HEK293 (cell line): ENCODE results near the gene NFKBIL1.

Source experiments
- CTCF ChIP-seq: fragments of 450-650 bp; formaldehyde crosslinking; IDR thresholded peaks from 2 replicates; pipeline ENCODE4 v1.5.1; 2016; ENCODE audit warnings: missing biosample characterization, missing genetic modification characterization
- ELK4 ChIP-seq: IDR thresholded peaks from 2 replicates; pipeline ENCODE4 v1.6.1; 2011; ENCODE audit warnings: mild to moderate bottlenecking, low read depth, low read length, borderline replicate concordance
- KLF8 ChIP-seq: fragments of 450-650 bp; formaldehyde crosslinking; IDR thresholded peaks from 2 replicates; pipeline ENCODE4 v1.5.1; 2016; ENCODE audit warnings: missing biosample characterization, missing genetic modification characterization
- YY1 ChIP-seq: fragments of 450-650 bp; formaldehyde crosslinking; IDR thresholded peaks from 2 replicates; pipeline ENCODE4 v1.5.1; 2018; ENCODE audit warnings: missing biosample characterization, missing genetic modification characterization
- ZNF114 ChIP-seq: fragments of 450-650 bp; formaldehyde crosslinking; IDR thresholded peaks from 2 replicates; pipeline ENCODE4 v1.5.0; 2017; ENCODE audit warnings: missing biosample characterization, missing genetic modification characterization
- ZNF146 ChIP-seq: fragments of 450-650 bp; formaldehyde crosslinking; IDR thresholded peaks from 2 replicates; pipeline ENCODE4 v1.5.1; 2016; ENCODE audit warnings: missing biosample characterization, missing genetic modification characterization
- ZNF629 ChIP-seq: fragments of 450-650 bp; formaldehyde crosslinking; IDR thresholded peaks from 2 replicates; pipeline ENCODE4 v1.5.1; 2017; ENCODE audit warnings: missing biosample characterization, missing genetic modification characterization
- ZNF768 ChIP-seq: fragments of 450-650 bp; formaldehyde crosslinking; IDR thresholded peaks from 2 replicates; pipeline ENCODE4 v1.5.1; 2018; ENCODE audit warnings: missing biosample characterization, mild to moderate bottlenecking, missing genetic modification characterization
- TF ChIP-seq, protein P1 (sequence below): fragments of 450-650 bp; formaldehyde crosslinking; IDR thresholded peaks from 2 replicates; pipeline ENCODE4 v1.5.1; 2016; ENCODE audit warnings: missing biosample characterization, missing genetic modification characterization
- TF ChIP-seq, protein P2 (sequence below): fragments of 450-650 bp; formaldehyde crosslinking; IDR thresholded peaks from 2 replicates; pipeline ENCODE4 v1.5.1; 2016; ENCODE audit warnings: missing biosample characterization, missing genetic modification characterization

- peak; percentile 35; the same call in 1 of the 2 replicates for TF ChIP-seq CTCF (tag by site-specific recombination)
- no peak for TF ChIP-seq ZNF114 (tag by site-specific recombination)
- TF ChIP-seq, protein P1, sequence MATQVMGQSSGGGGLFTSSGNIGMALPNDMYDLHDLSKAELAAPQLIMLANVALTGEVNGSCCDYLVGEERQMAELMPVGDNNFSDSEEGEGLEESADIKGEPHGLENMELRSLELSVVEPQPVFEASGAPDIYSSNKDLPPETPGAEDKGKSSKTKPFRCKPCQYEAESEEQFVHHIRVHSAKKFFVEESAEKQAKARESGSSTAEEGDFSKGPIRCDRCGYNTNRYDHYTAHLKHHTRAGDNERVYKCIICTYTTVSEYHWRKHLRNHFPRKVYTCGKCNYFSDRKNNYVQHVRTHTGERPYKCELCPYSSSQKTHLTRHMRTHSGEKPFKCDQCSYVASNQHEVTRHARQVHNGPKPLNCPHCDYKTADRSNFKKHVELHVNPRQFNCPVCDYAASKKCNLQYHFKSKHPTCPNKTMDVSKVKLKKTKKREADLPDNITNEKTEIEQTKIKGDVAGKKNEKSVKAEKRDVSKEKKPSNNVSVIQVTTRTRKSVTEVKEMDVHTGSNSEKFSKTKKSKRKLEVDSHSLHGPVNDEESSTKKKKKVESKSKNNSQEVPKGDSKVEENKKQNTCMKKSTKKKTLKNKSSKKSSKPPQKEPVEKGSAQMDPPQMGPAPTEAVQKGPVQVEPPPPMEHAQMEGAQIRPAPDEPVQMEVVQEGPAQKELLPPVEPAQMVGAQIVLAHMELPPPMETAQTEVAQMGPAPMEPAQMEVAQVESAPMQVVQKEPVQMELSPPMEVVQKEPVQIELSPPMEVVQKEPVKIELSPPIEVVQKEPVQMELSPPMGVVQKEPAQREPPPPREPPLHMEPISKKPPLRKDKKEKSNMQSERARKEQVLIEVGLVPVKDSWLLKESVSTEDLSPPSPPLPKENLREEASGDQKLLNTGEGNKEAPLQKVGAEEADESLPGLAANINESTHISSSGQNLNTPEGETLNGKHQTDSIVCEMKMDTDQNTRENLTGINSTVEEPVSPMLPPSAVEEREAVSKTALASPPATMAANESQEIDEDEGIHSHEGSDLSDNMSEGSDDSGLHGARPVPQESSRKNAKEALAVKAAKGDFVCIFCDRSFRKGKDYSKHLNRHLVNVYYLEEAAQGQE (tag by site-specific recombination), result no peak
- TF ChIP-seq ZNF629 (tag by site-specific recombination), result no peak
- no peak for TF ChIP-seq ZNF768 (tag by site-specific recombination)
- TF ChIP-seq ELK4, result no peak
- TF ChIP-seq ZNF146 (tag by site-specific recombination), result no peak
- TF ChIP-seq YY1 (tag by site-specific recombination), result no peak
- TF ChIP-seq, protein P2, sequence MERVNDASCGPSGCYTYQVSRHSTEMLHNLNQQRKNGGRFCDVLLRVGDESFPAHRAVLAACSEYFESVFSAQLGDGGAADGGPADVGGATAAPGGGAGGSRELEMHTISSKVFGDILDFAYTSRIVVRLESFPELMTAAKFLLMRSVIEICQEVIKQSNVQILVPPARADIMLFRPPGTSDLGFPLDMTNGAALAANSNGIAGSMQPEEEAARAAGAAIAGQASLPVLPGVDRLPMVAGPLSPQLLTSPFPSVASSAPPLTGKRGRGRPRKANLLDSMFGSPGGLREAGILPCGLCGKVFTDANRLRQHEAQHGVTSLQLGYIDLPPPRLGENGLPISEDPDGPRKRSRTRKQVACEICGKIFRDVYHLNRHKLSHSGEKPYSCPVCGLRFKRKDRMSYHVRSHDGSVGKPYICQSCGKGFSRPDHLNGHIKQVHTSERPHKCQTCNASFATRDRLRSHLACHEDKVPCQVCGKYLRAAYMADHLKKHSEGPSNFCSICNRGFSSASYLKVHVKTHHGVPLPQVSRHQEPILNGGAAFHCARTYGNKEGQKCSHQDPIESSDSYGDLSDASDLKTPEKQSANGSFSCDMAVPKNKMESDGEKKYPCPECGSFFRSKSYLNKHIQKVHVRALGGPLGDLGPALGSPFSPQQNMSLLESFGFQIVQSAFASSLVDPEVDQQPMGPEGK (tag by site-specific recombination), result no peak
- no peak for TF ChIP-seq KLF8 (tag by site-specific recombination)
Observed at GRCh38 chr6:31597006-31597405, 49.6 kb downstream of the NFKBIL1 start.
